Measurements from ENCODE around the gene CHD9NB.
"Not testable (repeated sequence)": the region's sequence is repeated elsewhere in the genome, so short reads cannot be mapped to it uniquely, and the experiment has no call there.

CHD9NB gene

GRCh38 chr16:53055541-53056391, 3.1 kb upstream of the CHD9NB start:
- DNase-seq = peak; percentile 93

GRCh38 chr16:53054670-53055485, 2.2 kb upstream of the CHD9NB start, which contains the start of gene CHD9:
Gene CHD9 (plus strand): TSS chr16:53054991. CDS start chr16:53156090, 101,099 bp downstream.
- peak; percentile 96 for DNase-seq

- DNase-seq = no peak
Observed at GRCh38 chr16:53053967-53054669, 1.4 kb upstream of the CHD9NB start.

- not testable (repeated sequence) for DNase-seq
Observed at GRCh38 chr16:53051255-53051654, 1.4 kb downstream of the CHD9NB start.

GRCh38 chr16:53048139-53048915, 4.4 kb downstream of the CHD9NB start:
- DNase-seq = no peak

- not testable (repeated sequence) for DNase-seq
Observed at GRCh38 chr16:53047515-53047914, 5.2 kb downstream of the CHD9NB start.

- DNase-seq = no peak
Observed at GRCh38 chr16:53045341-53046220, 7.1 kb downstream of the CHD9NB start.

GRCh38 chr16:53043986-53044601, 8.6 kb downstream of the CHD9NB start:
- DNase-seq = peak; percentile 63

GRCh38 chr16:53043428-53043831, 9.3 kb downstream of the CHD9NB start:
- no peak for DNase-seq

- no peak for DNase-seq
Observed at GRCh38 chr16:53042235-53042701, 10.4 kb downstream of the CHD9NB start.

- no peak for DNase-seq
Observed at GRCh38 chr16:53041320-53042051, 11.2 kb downstream of the CHD9NB start.

- no peak for DNase-seq
Observed at GRCh38 chr16:53040788-53041187, 11.9 kb downstream of the CHD9NB start.

GRCh38 chr16:53036711-53037110, 16.0 kb downstream of the CHD9NB start:
- not testable (repeated sequence) for DNase-seq

GRCh38 chr16:53036066-53036465, 16.6 kb downstream of the CHD9NB start:
- DNase-seq = no peak

GRCh38 chr16:53035176-53035942, 17.3 kb downstream of the CHD9NB start:
- no peak for DNase-seq

- DNase-seq = no peak
Observed at GRCh38 chr16:53034306-53034705, 18.4 kb downstream of the CHD9NB start.

GRCh38 chr16:53031323-53031942, 21.3 kb downstream of the CHD9NB start:
- no peak for DNase-seq

GRCh38 chr16:53029971-53030370, 22.7 kb downstream of the CHD9NB start:
- no peak for DNase-seq

- DNase-seq = no peak
Observed at GRCh38 chr16:53024045-53024444, 28.7 kb downstream of the CHD9NB start.

Data from islet precursor cell (in vitro differentiated cells).